Activated CD4-positive, alpha-beta T cell treated with anti-CD3 and anti-CD28 coated beads for 36 hours (primary cell): ENCODE results near the gene FAM210B. TPM values are rescaled to one million over a fixed set of nuclear protein-coding genes. Genes with fewer than 3 reads are reported as not detected.
A peak's percentile ranks its signal among the peaks of the same experiment; 100 is the strongest.

Experiments
- ATAC-seq: fragments of 200-7000 bp; cut with Tn5 transposase; one replicate; pipeline ENCODE4 v1.10.0; 2021; ENCODE audit warnings: mild to moderate bottlenecking, moderate library complexity
- CTCF ChIA-PET: fragments of 350-600 bp; sonication (Branson Sonifier 250); formaldehyde crosslinking; loops from one replicate; lab custom pipeline; 2021; ENCODE audit warnings: antibody characterized with exemption; lab: Charles Lee
- POLR2A ChIA-PET: fragments of 350-600 bp; sonication (Branson Sonifier 250); formaldehyde crosslinking; loops from one replicate; lab custom pipeline; 2021; ENCODE audit warnings: antibody characterized with exemption, inconsistent platforms; lab: Charles Lee
- DNase-seq: peaks from one replicate; pipeline ENCODE4 v3.0.0-alpha.2; 2020
- H3K27ac Mint-ChIP-seq: one replicate; pipeline ENCODE4 v1.8.0; 2021; ENCODE audit warnings: mixed read lengths
- H3K27me3 Mint-ChIP-seq: one replicate; pipeline ENCODE4 v1.8.0; 2021; ENCODE audit warnings: mixed read lengths
- H3K36me3 Mint-ChIP-seq: one replicate; pipeline ENCODE4 v1.8.0; 2021; ENCODE audit warnings: low read depth, mixed read lengths
- H3K4me1 Mint-ChIP-seq: one replicate; pipeline ENCODE4 v1.8.0; 2021; ENCODE audit warnings: mixed read lengths
- H3K4me3 Mint-ChIP-seq: one replicate; pipeline ENCODE4 v1.8.0; 2021; ENCODE audit warnings: mild to moderate bottlenecking, moderate library complexity, mixed read lengths
- H3K9me3 Mint-ChIP-seq: one replicate; pipeline ENCODE4 v1.8.0; 2021; ENCODE audit warnings: low read depth, mixed read lengths
- intact Hi-C, 2 experiments: fragments of 100-400 bp; cut with DNase I in 1 of 2; cut with micrococcal nuclease in 1 of 2; formaldehyde crosslinking; loops; one replicate each; pipeline versions ENCODE4 v1.14.2 to v1.15.1; 2022 to 2024; cut with DNase I, micrococcal nuclease
- total RNA-seq, 2 experiments: library from RNA; stranded (reverse); gene quantifications; one replicate each; pipeline ENCODE4 v1.2.3, GENCODE V29; 2021

Gene FAM210B
- total RNA-seq, 2 experiments from 2014 or later: 4.5 to 4.8 TPM

DNA sequence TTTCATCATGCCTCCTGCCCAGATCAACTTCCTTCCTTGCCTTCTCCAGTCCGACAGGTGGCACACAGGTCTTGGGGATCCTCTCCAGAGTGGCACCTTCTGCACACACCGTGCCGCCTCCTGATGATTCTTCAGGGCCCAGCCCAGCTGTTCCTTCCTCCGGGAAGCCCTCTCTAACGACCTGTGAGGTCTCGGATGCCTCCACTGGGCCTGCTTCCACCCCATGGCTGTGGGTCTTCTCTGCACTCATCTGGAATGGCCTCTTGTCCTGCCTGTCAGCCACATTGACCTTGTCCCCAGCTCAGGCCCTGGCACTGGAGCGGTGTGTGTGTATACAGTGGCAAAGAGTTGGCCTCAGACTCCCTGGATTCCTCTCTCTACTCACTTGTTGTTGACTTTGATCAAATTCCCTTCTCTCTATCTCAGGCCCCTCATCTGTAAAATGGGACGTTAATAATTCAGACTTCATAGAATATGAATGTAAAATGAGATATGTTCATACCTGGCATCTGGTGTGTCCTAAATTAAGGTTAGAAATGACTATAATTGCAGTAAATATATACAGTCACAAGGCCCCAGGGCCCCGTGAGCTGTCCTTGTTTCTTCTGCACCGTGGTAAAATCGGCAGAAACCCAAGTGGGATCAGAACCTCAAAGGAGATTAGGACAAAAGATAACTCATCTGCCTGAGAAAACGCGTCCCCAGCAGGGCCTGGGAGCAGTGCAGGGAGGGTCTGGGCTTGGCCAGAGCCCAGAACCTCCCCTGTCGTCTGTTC is 1.5 kb downstream of the FAM210B start:
- peak overlapping the region; percentile 82 for H3K4me3 Mint-ChIP-seq
- H3K27me3 Mint-ChIP-seq: no peaks in the 10 kb centered on the region
- H3K9me3 Mint-ChIP-seq: no peaks in the 10 kb centered on the region
- ATAC-seq (no peak), DNase-seq (no peak)
- peaks cover 17% of the 10 kb centered on the region for H3K4me1 Mint-ChIP-seq
- intact Hi-C loops: no loop called here
- ChIA-PET CTCF (interaction anchor here (1.2 to 2.1 kb wide), 2 partner anchors 8 to 14 kb away, joined by 3 to 6 read pairs; no protein-coding TSS in a partner anchor), POLR2A (interaction anchor here (0.6 kb wide), 1 partner anchor 14 kb away, joined by 7 read pairs; no protein-coding TSS in a partner anchor)
- H3K27ac Mint-ChIP-seq: peak overlapping the region; percentile 23
- H3K36me3 Mint-ChIP-seq: peaks cover 1% of the 10 kb centered on the region

DNA sequence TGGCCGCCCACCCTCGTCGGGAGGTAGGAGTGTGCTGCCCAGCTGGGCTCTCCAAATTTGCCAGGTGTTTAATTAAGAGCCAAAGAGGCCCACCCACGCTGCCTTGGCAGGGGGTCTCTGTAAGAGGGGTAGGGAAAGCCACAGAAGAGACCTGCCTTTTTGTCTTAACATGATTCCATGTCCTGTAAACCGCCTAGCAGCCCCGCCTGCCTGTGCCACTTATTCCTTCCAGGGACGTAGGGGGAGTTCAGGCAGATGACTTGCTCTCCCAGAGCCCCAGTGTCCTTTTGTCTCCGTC is 2.1 kb downstream of the FAM210B start:
- POLR2A ChIA-PET: interaction anchor here (0.6 kb wide), 1 partner anchor 13 kb away, joined by 7 read pairs; no protein-coding TSS in a partner anchor
- intact Hi-C loops: no loop called here
- DNase-seq: no peak
- Mint-ChIP-seq H3K4me3 (no peak overlapping the region), H3K9me3 (no peaks in the 10 kb centered on the region), H3K4me1 (peaks cover 17% of the 10 kb centered on the region), H3K36me3 (peaks cover 3% of the 10 kb centered on the region), H3K27me3 (no peaks in the 10 kb centered on the region), H3K27ac (no peak overlapping the region)
- CTCF ChIA-PET: no interaction called here
- no peak for ATAC-seq

DNA sequence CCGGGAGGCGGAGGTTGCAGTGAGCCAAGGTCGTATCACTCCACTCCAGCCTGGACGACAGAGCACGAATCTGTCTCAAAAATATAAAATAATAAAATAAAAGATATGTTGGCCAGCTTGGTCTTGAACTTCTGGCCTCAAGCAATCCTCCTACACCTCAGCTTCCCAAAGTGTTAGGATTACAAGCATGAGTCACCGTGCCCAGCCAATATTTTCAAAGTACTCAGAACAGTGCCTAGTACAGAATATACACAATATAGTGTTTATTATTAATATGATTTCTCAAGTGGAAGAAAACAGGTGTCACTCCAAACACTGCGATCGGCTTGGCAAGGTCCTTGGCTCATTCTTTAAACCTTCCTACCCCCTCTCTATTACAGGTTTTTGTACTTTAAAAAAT is 3.1 kb downstream of the FAM210B start:
- Mint-ChIP-seq H3K27ac (no peak overlapping the region), H3K27me3 (no peaks in the 10 kb centered on the region), H3K4me1 (peaks cover 17% of the 10 kb centered on the region), H3K4me3 (no peak overlapping the region), H3K9me3 (no peaks in the 10 kb centered on the region), H3K36me3 (peaks cover 6% of the 10 kb centered on the region)
- DNase-seq (no peak), ATAC-seq (no peak)
- intact Hi-C loops: no loop called here
- POLR2A ChIA-PET: no interaction called here
- CTCF ChIA-PET: no interaction called here

DNA sequence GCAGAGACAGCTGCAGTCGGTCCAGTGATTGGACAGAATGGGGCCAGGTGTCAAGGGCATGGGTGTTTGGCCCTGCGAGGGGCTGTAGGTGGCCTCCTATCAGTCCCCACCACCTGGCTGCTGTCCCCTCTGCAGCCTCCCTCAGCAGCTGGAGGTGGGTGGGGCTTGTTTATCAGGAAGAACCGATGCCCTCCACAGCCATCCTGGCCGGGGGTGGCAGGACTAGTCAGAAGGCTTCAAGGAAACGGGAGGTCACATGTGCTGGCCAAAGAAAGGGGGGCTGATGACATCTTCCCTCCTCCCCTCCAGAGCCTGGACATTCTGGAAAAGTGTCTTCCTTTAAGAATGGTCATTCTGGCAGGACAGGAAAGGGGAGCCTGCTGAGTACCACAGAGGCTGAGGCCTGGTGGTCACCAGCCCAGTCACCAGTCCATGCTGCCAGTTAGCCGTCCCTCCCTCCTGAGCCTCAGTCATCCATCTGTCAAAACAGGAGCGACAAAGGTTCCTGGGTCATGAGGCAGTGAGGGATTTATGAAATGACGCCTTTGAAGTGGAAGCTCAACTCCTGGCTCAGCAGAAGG is 4.1 kb downstream of the FAM210B start:
- H3K4me1 Mint-ChIP-seq: peaks cover 17% of the 10 kb centered on the region
- ChIA-PET POLR2A (no interaction called here), CTCF (interaction anchor here (0.6 kb wide), 1 partner anchor 138 kb away, joined by 9 read pairs; no protein-coding TSS in a partner anchor)
- H3K36me3 Mint-ChIP-seq: peaks cover 6% of the 10 kb centered on the region
- no peak overlapping the region for H3K4me3 Mint-ChIP-seq
- no peaks in the 10 kb centered on the region for H3K27me3 Mint-ChIP-seq
- DNase-seq (no peak), ATAC-seq (no peak)
- intact Hi-C loops: no loop called here
- H3K27ac Mint-ChIP-seq: no peak overlapping the region
- no peaks in the 10 kb centered on the region for H3K9me3 Mint-ChIP-seq

DNA sequence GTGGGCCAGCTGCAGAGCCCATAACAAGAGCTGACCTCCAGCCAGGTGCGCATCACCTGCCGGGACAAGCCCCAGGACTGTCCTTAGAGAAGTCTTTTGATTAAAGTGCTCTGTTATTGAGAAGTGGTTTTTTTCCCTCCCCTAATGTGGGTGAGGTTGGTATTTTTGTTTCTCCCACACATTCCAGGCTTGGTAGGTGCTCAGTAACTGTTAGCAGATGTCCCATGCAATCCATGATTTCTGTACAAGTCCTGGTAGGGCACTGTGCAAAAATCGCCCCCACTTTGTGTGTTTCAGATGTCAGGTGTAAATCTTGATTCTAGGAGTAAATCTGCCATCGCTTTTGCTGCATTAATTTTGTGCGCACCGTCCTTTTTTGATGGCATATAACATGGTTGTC is 4.7 kb downstream of the FAM210B start:
- ChIA-PET POLR2A (no interaction called here), CTCF (interaction anchor here (0.6 kb wide), 1 partner anchor 137 kb away, joined by 9 read pairs; no protein-coding TSS in a partner anchor)
- Mint-ChIP-seq H3K27me3 (no peaks in the 10 kb centered on the region), H3K4me1 (peaks cover 12% of the 10 kb centered on the region), H3K4me3 (no peak overlapping the region), H3K36me3 (peaks cover 8% of the 10 kb centered on the region), H3K9me3 (no peaks in the 10 kb centered on the region), H3K27ac (no peak overlapping the region)
- no peak for ATAC-seq
- intact Hi-C loops: no loop called here
- DNase-seq: no peak

DNA sequence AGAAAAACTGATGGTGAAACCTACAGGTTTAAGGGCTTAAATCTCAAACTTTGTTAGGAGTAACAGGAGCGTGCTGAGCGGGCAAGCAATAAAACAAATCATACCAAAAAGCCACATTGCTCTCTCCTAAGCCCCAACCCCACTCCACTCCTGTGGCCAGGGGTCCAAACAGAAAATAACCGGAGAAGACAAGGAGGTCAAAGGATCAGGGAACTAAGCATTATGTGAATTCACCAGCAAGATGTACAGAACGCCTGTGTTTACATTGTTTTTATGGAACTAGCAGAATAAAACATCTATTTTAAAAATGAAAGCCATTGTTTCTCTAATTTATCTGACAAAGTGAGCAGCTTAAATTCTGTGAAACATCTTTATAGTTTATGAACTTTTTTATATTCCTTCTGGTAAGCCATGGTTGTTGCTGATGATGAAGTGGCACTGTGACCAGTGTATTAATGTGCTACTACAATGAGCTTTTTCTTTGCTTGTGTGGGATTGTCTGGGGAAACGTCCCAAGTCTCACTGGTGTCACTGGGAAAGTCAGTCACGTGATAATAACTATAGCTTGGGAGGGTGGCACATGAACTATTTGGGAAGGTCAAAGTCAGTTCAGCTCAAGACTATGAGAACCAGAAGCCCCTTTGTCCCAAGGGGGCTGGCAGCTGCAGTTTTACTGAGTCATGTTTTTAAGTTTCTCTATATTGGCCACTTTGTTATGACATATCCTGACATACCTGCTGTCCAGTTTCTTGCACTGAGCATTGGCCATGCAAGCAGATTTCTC is 9.8 kb downstream of the FAM210B start:
- no peak overlapping the region for H3K4me3 Mint-ChIP-seq
- H3K4me1 Mint-ChIP-seq: peaks cover 10% of the 10 kb centered on the region
- no peak overlapping the region for H3K27ac Mint-ChIP-seq
- ChIA-PET POLR2A (no interaction called here), CTCF (interaction anchor here (0.8 to 1.2 kb wide), 3 partner anchors 9 to 24 kb away, joined by 4 to 6 read pairs (median 5); partner anchors contain the start of genes AURKA, CSTF1 and FAM210B)
- no peaks in the 10 kb centered on the region for H3K27me3 Mint-ChIP-seq
- peaks cover 37% of the 10 kb centered on the region for H3K36me3 Mint-ChIP-seq
- intact Hi-C loops: no loop called here
- H3K9me3 Mint-ChIP-seq: no peaks in the 10 kb centered on the region
- ATAC-seq (no peak), DNase-seq (no peak)

DNA sequence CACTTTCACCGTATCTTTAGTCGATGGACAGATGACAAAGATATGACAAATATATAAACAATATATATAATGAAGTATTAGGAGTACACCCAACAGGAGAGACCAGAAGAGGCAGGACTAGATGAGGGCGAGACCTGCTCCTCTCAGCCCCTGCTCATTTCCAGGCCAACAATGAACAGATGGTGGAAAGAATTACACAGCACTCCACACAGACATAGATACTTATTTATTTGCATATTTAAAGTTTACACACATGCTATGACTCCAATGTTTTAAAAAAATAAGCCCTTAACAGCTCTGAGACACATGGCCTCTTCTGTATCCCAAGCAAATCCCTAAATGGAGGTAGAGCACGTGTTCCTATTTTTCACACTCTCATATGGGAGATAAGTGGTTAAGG is 10.4 kb downstream of the FAM210B start:
- POLR2A ChIA-PET: no interaction called here
- H3K4me1 Mint-ChIP-seq: peaks cover 13% of the 10 kb centered on the region
- H3K9me3 Mint-ChIP-seq: no peaks in the 10 kb centered on the region
- CTCF ChIA-PET: interaction anchor here (0.8 to 1.2 kb wide), 3 partner anchors 10 to 23 kb away, joined by 4 to 6 read pairs (median 5); partner anchors contain the start of genes AURKA, CSTF1 and FAM210B
- H3K27ac Mint-ChIP-seq: no peak overlapping the region
- no peaks in the 10 kb centered on the region for H3K27me3 Mint-ChIP-seq
- no peak overlapping the region for H3K4me3 Mint-ChIP-seq
- peaks cover 43% of the 10 kb centered on the region for H3K36me3 Mint-ChIP-seq
- ATAC-seq: no peak
- DNase-seq: no peak
- intact Hi-C loops: no loop called here

DNA sequence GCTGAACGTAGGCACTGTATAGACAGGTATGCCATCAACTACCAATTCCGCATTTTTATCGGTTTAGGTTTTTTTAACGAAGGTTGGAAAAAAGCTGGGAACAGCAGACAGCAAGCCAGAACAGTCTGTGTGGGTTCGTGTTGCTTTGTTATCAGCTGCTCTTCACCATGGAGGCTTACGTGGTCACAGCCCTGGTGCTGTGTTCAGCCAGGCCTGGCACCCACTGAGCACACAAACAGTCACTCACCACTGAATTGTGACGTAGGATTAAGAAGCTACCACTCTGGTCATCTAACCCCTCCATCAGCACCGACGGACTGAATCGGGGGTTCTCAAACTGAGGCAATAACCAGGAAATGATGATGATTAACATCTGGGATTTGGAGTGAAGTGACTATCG is 13.2 kb downstream of the FAM210B start:
- peaks cover 15% of the 10 kb centered on the region for H3K4me1 Mint-ChIP-seq
- ChIA-PET CTCF (interaction anchor here (0.8 to 0.9 kb wide), 2 partner anchors 13 to 28 kb away, joined by 3 read pairs; no protein-coding TSS in a partner anchor), POLR2A (no interaction called here)
- no peak overlapping the region for H3K27ac Mint-ChIP-seq
- ATAC-seq (no peak), DNase-seq (no peak)
- intact Hi-C loops: no loop called here
- H3K9me3 Mint-ChIP-seq: no peaks in the 10 kb centered on the region
- H3K36me3 Mint-ChIP-seq: peaks cover 53% of the 10 kb centered on the region
- H3K27me3 Mint-ChIP-seq: no peaks in the 10 kb centered on the region
- no peak overlapping the region for H3K4me3 Mint-ChIP-seq

DNA sequence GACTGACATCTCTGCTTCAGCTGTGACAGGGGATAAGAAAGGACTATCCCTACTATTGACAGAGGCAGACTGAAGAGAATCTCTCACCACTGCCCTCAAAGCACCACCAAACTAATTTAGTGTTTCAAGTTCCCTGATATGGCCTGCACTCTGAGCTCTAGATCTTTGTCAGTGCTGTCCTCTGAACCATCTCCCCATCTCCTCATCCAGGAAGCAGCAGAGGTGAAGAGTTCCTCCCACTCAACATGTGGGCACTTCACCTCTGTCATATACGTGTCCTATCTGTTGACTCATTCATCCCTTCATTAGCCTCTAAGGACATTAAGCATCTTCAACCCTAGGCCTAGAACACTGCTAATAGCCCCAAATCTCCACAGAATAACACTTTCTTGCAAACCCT is 14.1 kb downstream of the FAM210B start:
- CTCF ChIA-PET: interaction anchor here (0.8 to 0.9 kb wide), 2 partner anchors 12 to 29 kb away, joined by 3 read pairs; no protein-coding TSS in a partner anchor
- no peaks in the 10 kb centered on the region for H3K27me3 Mint-ChIP-seq
- peaks cover 60% of the 10 kb centered on the region for H3K36me3 Mint-ChIP-seq
- peak overlapping the region; percentile 29 for H3K27ac Mint-ChIP-seq
- H3K9me3 Mint-ChIP-seq: no peaks in the 10 kb centered on the region
- H3K4me3 Mint-ChIP-seq: no peak overlapping the region
- intact Hi-C loops: no loop called here
- ATAC-seq (peak; percentile 60), DNase-seq (no peak)
- H3K4me1 Mint-ChIP-seq: peaks cover 15% of the 10 kb centered on the region
- POLR2A ChIA-PET: no interaction called here

DNA sequence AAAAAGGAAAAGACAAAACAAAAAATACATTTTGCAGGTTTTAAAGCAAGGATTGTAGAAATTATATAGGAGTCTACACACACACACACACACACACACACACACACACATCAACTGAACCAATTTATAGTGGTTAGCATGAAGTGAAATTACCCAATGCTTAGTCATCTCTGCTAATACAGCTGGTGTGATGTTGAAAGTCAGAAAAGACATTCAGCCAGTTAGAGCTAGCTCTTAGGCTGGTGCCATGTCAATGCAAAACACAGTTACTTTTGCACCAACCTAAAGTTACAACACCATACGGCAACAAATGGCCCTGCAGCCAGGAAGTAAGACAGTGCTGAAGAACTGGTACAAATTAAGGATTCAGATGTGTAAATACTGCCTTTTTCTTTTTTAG is 15.2 kb downstream of the FAM210B start:
- peaks cover 70% of the 10 kb centered on the region for H3K36me3 Mint-ChIP-seq

DNA sequence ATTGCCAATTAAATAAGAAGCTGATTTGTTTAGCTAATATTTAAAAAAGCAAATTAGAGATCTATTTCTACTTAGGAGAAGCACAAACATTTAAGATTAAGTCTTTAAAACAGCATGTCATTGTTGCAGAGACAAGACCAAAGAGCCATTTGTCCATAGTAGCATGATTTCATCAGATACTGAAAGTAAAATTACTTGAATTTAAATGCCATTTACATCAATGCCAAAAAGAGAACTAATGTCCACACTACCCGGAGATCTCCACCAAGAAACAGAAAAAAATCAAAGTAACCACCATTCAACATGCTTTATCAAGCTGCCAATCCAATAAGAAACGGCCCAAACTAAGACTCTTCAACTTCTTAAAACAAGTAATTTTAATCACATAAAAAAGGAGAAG is 17.6 kb downstream of the FAM210B start:
- H3K27ac Mint-ChIP-seq: no peak overlapping the region
- H3K9me3 Mint-ChIP-seq: no peaks in the 10 kb centered on the region
- ChIA-PET CTCF (no interaction called here), POLR2A (no interaction called here)
- H3K4me3 Mint-ChIP-seq: no peak overlapping the region
- H3K36me3 Mint-ChIP-seq: peaks cover 65% of the 10 kb centered on the region
- DNase-seq: no peak
- H3K4me1 Mint-ChIP-seq: peaks cover 15% of the 10 kb centered on the region
- no peaks in the 10 kb centered on the region for H3K27me3 Mint-ChIP-seq
- intact Hi-C loops: no loop called here
- no peak for ATAC-seq

More for the DNA sequence above, 15.2 kb downstream of the FAM210B start:
- no peak overlapping the region for H3K27ac Mint-ChIP-seq
- peaks cover 15% of the 10 kb centered on the region for H3K4me1 Mint-ChIP-seq
- POLR2A ChIA-PET: interaction anchor here (0.7 kb wide), 1 partner anchor 13 kb away, joined by 7 read pairs; no protein-coding TSS in a partner anchor
- CTCF ChIA-PET: interaction anchor here (1.0 kb wide), 1 partner anchor 14 kb away, joined by 3 read pairs; no protein-coding TSS in a partner anchor
- DNase-seq (peak; percentile 19), ATAC-seq (peak; percentile 83)
- intact Hi-C loops: no loop called here
- no peaks in the 10 kb centered on the region for H3K27me3 Mint-ChIP-seq
- H3K9me3 Mint-ChIP-seq: no peaks in the 10 kb centered on the region
- no peak overlapping the region for H3K4me3 Mint-ChIP-seq
